Measurements from ENCODE around the gene ECE1.

Gene ECE1

GRCh38 chr1:21268281-21269239 is 21.7 kb downstream of the ECE1 start:
- peak in 1 of 14 donors; percentile 73 for DNase-seq

- no peak for DNase-seq
Observed at GRCh38 chr1:21267191-21268077, 22.8 kb downstream of the ECE1 start.

DNA sequence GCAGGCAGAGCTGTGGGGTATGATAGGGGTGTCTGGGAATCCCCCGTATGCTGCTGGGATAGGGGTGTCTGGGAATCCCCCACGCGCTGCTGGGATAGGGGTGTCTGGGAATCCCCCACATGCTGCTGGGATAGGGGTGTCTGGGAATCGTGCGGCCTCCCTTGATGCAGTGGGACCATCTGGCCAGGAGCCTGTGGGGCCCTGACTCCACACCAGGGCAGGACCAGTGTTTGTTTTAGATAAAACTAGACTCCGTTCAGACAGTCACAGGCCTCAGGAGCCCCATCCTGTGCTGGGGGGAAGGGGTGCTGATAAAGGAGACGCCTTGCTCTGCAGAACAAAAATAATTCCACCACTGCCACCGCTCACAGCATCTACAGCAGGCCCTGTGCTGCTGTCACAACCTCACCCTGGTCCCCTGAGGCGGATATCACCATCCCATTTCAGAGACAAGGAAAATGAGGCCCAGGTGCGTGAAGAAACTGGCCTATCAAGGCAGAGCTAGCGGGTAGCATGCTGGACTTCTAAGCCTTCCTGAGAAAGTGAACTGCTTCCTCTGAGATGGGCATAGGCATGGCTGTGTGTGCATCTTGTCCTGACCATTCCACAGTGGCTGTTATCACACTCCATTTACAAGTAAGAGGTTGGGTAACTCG is 24.0 kb downstream of the ECE1 start:
- DNase-seq: no peak

- DNase-seq: no peak
Observed at GRCh38 chr1:21265644-21266043, 24.6 kb downstream of the ECE1 start.

GRCh38 chr1:21264898-21265297 is 25.4 kb downstream of the ECE1 start:
- no peak for DNase-seq

DNA sequence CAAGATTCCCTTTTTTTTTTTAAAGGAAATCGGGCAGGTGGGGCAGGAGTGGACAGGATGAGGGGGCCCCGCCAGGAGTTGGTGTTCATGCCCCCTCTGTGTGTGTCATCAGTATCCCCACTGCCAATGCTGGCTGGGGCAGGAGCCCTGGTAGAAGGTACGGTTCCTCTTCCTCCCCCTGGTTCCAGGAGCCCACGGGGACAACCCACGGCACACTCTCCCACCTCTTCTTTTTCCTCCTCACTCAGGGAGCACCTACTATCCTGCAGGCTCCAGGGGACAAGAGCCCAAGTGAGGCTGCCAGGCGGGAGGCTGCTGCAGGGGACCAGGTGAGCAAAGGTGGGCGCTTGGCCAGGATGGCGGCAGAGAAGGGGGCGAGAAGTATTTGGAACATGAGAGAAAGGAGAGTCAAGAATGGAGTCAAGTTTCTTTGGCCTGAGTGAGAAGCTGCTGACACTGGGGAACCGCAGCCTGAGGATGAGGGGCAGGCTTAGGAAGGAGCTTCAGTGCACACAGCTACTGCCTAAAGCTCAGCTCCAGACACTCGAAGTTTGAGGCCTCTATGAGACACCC is 26.5 kb downstream of the ECE1 start:
- DNase-seq: no peak

DNA sequence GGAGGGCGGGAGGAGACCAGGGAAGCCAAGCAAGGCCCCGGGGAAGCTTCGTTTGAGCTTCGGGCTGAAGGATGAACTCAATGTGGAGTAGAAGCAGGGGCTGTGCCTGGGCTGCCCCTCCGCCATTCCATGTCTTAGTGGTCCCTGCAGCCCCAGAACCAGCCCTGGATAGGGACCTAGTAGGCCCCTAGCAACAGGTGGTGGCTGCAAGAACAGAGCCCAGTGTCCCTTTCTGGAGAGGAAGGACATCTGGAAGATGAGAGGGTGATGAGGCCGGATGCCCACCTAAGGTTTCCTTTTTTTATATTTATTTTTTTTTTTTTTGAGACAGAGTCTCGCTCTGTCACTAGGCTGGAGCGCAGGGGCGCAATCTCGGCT is 27.2 kb downstream of the ECE1 start:
- no peak for DNase-seq

DNA sequence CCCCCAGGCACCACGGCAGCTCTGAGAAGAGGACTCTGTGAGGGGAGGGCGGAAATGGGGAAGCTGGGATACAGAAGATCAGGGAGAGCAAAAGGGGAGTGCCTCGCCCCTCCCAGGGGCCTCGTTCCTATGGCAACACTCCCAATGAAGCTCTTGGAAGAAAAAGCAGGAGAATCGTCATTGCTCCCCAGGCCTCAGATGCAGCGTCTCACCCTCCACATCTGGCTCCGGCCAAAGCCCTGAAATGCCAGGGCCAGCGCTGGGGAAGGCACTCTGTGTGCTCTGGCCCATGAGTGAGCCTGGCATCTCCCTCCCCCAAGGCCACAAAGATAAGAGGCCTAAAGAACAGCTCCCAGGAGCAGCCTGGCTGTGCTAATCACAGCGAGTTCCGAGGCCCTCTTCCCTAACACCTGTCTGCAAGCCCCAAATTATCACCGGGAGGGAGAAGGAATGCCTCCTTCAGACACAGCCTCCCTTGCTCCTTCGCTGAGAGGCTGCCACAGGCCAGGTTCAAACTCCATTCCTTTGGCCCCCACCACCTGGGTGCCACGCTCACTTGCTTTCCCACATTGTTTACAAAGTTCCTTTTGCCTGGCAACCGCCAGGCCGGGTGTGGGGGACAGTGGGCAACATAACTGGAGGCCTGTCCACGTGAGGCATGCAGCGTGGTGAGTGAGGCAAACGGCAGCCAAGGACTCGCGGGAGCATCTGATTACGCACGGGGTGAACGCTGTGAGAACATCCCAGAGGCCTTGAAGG is 27.8 kb downstream of the ECE1 start:
- peak in 5 of 14 donors; percentile 22 to 41 (median 32) for DNase-seq

- peak in 3 of 14 donors; percentile 32 to 81 (median 32) for DNase-seq
Observed at GRCh38 chr1:21261551-21262292, 28.5 kb downstream of the ECE1 start.

DNA sequence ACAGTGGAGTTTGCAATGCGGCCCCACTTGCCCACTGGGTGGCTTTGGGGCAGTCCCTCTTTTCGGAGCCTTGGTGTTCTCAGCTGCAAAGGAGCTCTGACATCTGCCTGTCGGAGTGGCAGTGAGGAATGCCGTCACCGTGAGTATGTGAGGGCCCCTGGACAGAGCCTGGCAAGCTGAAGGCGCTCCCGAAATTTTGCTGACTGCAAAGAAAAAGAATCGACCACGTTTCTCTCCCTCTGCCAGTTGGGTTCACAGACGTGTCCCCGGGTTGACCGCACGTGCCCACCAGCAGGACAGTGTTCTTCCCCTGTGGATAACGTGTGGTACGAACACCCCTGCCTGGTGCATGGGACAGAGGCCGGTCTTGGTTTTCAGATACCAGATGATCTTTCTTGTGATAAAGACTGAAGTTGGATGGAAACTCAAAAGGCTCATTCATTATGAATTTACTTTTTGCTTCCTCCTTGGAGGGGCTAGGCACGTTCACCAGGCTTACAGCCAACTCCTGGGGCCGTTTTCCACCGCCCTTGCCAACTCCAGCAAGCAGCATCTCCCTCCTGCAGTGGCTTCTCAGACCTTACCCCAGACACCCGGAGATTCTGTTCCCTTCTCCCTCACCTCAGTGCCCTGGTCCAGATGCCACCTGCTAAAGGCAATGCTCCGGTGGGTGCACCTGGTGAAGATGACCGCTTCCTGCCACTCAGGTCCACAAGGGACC is 29.7 kb downstream of the ECE1 start:
- DNase-seq: no peak

DNA sequence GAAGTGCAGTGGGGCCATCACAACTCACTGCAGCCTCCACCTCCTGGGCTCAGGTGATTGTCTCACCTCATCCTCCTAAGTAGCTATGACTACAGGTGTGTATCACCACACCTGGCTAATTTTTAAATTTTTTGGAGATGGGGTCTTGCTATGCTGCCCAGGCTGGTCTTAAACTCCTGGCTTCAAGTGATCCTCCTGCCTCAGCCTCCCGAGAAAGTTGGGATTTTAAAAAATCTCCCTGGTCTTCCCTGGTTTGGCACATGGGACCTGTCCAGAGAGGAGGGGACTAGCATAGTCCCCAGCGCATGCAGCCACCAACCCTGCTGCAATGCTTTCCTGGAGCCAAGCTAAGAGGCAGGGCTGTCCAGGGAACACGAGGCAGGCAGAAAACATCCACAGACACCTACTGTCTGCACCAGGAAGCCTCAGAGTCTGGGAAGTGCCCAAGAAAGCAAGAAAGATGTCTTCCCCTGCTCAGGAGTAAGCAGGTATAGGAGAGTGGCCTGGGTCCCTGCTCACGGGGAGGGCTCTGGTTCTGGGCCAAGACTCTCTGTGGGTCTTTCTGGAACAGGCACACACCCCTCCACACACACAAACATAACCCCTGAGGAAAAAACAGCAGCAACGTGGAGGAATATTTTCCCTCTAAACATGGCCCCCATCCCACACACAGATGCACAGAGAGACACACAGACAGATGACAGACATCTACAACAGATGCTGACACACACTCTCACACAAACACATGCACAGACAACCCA is 30.8 kb downstream of the ECE1 start:
- no peak for DNase-seq

- DNase-seq: no peak
Observed at GRCh38 chr1:21258331-21259134, 31.7 kb downstream of the ECE1 start.

DNA sequence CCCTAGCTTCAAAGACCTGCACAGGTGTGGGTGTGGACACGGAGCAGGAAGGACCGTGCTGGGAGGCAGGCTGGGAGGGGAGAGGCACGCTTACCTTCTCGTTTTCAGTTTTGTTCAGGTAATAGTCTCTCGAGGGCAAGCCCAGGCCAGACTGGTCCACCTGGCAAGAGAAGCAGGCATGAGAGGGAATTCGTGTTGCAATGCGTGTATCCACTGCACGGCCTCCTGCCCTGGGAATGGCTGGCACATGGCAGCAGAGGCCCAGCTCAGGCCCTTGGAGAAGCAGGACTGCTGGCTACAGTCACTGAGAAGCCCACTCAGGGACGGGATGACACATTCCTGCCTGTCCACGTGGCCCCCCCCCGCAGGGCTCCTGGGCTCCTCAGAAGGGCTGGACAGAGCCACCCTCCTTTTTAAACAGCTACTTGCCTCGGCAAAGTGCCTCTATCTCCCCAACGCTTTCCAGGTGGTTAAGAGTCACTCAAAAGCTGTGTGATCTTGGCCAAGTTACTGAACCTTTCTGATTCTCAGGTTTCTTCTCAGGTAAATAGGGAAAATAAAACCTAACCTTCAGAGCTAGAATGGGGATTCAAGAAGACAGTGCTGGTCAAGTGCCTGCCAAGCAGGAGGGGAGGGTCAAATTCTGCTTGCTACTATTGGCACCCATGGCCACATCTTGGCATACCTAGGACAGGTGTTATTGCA is 32.7 kb downstream of the ECE1 start:
- DNase-seq: no peak

DNA sequence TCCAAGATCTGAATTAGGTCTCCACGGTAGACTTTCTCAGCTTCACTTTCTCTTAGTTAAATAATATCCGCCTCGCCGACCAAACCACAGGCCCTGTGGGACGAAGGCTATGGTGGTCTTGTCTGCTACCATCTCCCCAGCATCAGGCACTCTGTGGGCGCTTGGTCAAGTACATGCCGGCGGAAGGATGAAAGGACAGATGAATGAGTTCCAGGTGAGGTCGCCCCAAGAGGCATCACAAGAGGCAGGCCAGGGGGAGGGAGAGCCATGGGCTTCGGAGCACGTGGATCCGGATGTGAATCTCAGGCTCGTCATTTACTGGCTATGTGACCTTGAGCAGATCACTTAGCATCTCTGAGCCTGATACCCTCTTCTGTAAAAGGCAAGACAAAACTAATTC is 33.5 kb downstream of the ECE1 start:
- no peak for DNase-seq

DNA sequence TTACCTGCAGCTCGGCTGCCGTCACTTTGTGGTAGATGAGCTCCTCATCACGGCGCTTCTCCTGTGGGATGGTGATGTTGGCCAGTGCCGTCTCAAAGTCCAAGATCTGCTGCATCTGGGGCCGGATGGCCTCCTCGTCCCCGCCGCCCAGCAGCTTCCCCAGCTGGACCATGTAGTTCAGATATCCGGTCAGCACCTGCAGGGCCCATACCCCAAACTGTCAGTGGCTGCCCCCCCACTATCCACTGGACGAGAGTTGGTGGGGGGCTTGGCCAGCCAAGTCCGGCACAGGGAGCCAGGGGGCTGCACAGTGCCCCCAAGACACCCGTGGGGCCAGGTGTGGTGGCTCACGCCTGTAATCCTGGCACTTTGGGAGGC is 34.3 kb downstream of the ECE1 start:
- no peak for DNase-seq

DNA sequence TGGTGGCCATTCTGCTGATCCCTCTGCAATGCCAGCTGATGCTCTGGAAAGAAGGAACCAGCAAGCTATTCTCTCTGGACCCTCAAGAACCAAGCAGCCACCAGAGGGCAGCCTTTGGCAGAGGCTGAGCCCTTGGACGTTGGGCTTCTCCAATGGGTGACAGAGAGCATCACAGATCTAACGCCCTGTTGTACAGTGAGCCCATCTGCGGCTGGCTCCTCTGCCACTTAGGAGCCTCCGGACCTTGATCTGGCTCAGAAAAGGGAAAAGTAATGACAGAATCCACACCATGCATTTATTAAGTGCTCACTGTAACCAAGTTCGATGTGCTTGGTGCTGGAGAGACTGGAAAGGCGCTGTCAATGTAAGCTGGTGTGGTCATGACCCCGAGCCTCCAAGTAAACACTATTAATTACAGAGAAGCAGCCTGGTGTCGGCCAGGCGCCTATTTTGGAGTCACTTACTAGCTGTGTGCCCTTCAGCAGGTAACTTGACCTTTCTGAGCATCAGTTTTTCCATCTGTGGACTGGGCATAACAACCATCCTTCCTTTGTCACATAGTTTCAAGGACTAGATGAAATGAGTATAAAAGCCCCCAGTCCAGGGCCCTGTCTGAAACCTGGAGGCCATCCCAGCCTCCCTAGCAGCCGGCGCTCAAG is 34.9 kb downstream of the ECE1 start:
- DNase-seq: peak; percentile 19 to 88 (median 76)

- peak in 7 of 14 donors; percentile 7 to 48 (median 29) for DNase-seq
Observed at GRCh38 chr1:21254335-21254951, 35.8 kb downstream of the ECE1 start.

All from C1 segment of cervical spinal cord (tissue), 14 donors.